COLO829 (cell line): Measurements from ENCODE around the gene PIWIL1.
A peak's percentile ranks its signal among the peaks of the same experiment; 100 is the strongest.

Experiments
- DNase-seq: peaks from one replicate; pipeline ENCODE4 v3.0.0; 2012; ENCODE audit warnings: low spot score

Gene PIWIL1

GRCh38 chr12:130374083-130374482 lies 36.4 kb downstream of the PIWIL1 start:
- DNase-seq, result no peak

DNA sequence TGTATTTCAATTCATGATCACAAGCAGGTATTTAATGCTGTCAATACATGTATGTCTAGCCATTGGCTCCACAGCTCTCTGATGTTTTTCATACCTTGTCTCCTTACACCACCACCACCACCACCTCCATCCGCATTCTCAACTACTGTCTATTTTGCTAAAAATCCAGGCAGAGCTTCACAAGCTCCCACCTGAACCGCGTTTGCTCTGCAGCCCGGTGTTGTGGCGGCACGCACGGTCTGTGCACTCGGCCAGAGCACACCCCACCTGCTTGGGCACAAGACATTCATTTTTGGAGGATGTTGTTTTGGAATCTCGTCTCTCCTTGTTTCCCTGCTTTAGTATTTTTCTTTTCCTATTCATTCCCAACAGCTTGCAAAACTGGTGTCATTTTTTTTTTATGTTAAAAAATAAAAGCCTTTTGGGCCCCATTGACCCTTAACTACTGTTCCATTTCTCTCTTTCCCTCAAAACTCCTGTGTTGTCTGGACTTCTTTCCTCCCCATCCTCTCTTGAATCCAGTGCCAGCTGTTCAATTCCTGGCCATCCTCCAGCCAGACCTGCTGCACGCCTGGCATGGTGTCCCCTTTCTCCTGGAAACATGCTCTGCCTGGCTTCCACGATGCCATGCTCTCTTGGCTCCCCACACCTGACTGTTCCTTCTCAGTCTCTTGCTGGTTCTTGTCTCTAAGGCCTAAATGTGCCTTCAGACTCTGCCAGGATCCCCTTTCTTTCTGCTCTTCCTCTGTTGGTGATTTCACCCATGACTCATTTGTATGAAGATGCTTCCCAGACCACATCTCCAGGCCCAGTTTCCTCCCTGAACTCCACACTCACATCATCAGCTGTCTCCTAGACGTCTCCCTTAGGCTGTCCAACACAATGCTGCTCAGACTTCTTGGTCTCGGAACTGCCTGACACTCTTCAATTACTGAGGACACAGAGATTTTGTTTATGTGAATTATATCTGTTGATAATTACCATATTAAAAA lies 37.9 kb downstream of the PIWIL1 start:
- DNase-seq, result no peak

- no peak for DNase-seq
These were observed 45.1 kb downstream of the PIWIL1 start for GRCh38 chr12:130382818-130383217.

DNA sequence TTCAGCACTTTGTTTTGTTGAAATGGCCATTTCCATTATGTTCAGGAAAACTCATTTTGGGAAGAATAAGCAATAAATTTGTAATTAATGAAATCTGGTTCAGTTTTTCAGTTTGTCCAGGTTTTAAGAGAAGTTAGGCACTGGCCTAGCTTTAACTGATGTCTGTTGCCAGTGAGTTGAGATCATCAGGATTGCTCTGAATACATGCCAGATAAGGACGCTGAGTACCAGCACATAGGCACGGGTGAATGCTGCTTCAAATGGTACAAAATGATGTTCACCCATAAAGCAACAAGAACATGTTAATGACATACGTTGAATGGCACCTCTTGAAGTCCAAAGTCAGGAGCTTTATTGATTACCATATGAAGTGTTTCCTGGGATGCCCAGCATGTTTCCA lies 46.5 kb downstream of the PIWIL1 start:
- no peak for DNase-seq

GRCh38 chr12:130385193-130385592 lies 47.5 kb downstream of the PIWIL1 start:
- no peak for DNase-seq

DNA sequence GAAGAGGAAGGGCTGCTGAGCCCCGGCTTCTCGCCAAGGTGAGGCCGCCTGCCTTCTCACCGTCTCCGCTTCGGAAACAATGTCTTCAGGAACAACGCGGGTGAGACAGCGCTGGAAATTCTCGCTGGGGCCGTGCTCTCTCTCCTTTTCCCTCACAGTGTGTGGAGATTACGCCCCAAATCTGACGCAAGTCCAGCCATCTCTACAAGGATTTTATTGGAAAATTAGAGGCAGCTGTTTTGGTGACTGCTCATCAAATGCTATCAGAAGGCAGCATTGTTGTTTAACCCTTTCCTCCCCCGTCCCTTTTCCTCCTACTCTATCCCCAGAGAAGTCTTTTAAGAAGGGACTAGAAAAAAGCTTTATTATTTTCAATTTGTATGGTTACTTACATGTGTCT lies 53.5 kb downstream of the PIWIL1 start:
- DNase-seq, result no peak

- no peak for DNase-seq
These were observed 57.2 kb downstream of the PIWIL1 start for GRCh38 chr12:130394906-130395305.

DNA sequence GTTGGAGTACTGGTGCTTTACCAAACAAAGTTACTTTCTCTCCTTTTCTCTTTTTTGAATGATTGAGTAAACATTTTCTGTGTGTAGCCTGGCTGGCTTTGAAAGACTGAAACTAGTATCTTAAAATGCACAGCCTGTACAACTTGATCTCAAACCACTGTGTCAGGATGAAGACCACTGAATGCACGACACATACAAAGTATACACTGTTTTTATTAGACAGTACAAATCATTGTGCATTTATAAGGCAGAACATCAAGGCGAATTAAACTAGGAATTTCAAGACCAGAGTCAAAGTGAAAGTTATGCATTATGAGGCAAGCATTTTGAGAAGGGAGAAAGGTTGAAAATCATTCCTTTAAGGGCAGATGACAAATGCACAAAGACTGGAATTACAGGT lies 59.0 kb downstream of the PIWIL1 start:
- DNase-seq, result peak; percentile 4

DNA sequence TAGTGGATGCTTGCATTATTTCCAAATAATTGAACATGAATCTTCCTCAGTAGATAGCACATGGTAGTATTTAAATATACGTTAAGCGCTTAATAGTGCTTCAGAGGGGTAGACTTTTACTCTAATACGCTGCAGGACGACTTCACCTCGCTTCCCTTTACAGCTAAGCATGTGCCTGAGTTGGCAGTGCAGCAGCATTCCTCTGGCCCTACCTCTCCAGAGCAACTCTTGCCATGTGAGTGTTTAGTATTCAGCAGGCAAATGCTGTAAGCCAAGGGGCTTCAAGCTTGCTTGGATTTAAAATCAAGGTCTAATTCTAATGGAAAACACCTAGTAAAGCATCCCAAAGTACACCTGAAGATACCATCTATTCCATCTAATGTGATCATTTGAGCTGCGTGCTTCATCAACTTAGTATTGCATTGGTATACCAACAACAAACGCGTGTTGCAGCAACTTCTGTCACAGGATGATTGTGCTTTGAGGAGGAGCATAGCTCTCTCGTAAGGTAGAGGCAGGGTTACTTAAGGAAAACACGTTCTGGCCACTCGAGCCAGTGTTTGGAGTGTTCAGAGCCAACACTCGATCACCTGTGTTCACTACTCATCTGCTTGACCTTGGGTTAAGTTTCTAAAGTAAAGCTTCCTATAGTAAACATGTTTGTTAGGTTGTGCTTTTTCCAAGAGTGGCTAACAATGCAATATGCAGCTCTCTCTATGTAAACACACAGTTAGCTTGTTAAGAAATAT lies 60.6 kb downstream of the PIWIL1 start:
- DNase-seq, result no peak

DNA sequence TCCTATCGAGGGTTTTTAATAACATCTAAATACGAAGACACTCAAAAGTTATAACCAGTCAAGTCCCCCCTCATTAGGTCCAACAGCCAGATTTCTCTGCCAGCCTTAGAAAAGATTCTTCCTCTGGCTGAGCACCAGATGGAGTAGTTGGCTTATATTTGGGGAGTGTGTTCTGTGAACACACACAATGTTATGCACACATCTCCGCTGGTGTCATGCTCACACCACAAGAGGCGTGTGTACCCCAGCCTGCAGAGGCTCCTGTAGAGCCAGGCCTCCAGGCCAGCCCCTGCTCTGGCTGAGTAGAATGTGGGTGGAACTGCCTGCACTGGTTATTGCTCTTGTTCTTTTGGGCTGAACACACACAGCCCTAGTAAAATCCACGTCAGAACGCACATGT lies 64.0 kb downstream of the PIWIL1 start:
- DNase-seq, result no peak

GRCh38 chr12:130405332-130405731 lies 67.6 kb downstream of the PIWIL1 start:
- DNase-seq, result no peak

DNA sequence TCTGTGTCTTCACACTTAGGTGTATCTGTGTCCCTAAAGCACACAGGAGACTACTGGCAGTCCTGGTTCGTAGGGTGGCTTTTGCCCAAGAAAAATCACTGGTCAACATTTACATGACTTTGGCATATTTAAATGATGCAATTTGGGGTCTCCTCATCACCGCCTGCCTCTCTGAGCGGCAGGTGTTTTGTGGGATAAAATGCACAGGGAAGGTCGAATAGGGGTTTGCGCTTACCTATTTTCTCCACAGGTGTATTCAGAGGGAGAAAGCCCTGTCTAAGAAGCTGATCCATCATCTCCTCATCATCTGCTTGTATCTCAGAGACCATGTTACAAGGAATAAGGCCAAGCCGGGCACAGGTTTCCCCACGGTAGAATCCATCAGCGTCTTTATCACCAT lies 74.7 kb downstream of the PIWIL1 start:
- no peak for DNase-seq

DNA sequence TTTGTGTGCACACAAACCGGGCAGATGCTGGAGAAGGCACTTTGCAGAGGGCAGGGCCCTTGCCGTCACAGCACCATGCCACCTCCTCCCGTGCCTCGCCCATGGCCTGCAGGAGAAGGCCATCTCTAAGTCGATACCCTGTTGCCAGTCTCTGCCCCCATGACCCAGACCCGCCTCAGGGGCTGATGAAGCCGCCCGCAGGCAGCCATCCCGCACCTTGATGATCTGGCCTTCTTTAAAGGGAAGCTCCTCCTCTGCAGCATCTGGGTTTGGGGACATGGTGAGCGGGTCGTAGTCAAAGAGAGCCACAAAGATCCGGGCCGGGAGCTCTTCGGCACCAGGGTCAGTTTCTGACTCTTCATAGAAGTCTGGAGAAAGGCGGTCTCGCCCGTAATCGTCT lies 76.2 kb downstream of the PIWIL1 start:
- DNase-seq, result no peak

DNA sequence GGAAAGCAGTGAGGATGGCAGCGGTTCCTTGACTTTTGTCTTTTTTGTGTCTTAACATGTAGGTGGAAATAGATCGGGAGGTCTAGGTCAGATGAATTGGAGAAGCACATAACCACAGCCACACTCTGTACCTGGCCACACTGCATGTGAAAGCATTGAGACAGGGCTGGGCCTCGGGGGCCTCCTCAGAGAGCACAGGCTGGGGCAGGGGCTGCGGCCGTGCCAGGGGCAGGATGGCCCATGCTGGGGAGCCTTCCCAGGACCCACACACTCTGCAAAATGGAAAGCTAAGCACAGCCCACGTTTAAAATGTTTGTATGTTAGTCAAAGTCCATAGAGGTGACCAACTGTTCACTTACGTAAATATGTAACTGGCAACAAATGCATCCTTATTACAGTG lies 76.7 kb downstream of the PIWIL1 start:
- DNase-seq, result no peak

- no peak for DNase-seq
These were observed 80.6 kb downstream of the PIWIL1 start for GRCh38 chr12:130418251-130418650.

DNA sequence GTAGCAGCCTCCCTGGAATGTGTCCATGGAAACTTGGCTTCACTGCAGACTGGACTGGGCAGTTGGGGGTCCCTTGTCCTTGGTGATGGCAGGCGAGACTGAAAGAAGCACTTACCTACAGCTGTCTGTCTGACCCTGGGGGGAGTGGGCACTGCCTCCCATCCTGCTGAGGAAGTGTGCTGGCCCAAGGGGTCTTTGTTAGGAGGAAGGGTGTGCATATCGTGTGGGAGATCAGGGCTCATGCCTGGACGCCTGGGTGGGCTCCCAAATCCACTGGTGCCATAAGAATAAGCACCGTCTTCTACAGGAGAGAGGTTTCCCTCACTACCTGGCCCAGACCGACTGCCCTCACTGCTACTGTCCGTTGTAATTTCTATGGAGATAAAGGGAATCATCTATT lies 81.4 kb downstream of the PIWIL1 start:
- DNase-seq, result no peak

DNA sequence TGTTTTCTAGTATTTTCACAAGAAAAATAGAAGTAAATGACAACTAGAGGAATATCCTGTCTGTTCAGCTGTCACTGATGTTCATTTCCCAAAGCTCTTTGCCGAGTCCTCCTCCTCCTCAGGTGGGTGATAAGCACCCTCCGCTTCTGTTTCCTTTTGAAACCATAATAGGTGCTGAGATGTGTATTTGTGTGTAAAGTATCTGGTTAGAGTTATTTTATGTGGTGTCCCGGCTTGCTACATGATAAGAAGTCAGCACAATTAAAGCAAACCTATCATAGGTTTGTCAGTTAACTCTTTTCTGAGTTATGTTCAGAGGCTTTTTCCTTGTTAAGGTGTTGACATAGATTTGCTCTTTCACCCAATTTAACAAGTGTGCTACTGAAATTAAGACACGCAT lies 82.4 kb downstream of the PIWIL1 start:
- DNase-seq, result no peak

- no peak for DNase-seq
These were observed 84.2 kb downstream of the PIWIL1 start for GRCh38 chr12:130421896-130422295.
